NB4 (cell line): ENCODE results near the gene DNAJA1.

Experiments used
- DNase-seq: peaks from one replicate; pipeline ENCODE4 v3.0.0; 2010; ENCODE audit warnings: low read depth
- H3K4me3 ChIP-seq: one replicate; pipeline ENCODE4 v1.5.1; 2011; ENCODE audit warnings: mild to moderate bottlenecking, low read depth, low read length, moderate library complexity
- MYC ChIP-seq: IDR thresholded peaks from 2 replicates; pipeline ENCODE4 v1.6.1; 2011; ENCODE audit warnings: low read depth, low read length
- POLR2A ChIP-seq: IDR thresholded peaks from 2 replicates; pipeline ENCODE4 v1.6.1; 2011; ENCODE audit warnings: mild to moderate bottlenecking; ENCODE audit not compliant: insufficient read length; ENCODE audit errors: extremely low read depth
- TF ChIP-seq, protein P1 (sequence below): IDR thresholded peaks from 2 replicates; pipeline ENCODE4 v1.6.1; 2011; ENCODE audit warnings: low read depth, low read length
- TF ChIP-seq, protein P2 (sequence below): IDR thresholded peaks from one replicate; pipeline ENCODE4 v1.5.1; 2012; ENCODE audit warnings: low read depth, low read length

The DNAJA1 gene

DNA sequence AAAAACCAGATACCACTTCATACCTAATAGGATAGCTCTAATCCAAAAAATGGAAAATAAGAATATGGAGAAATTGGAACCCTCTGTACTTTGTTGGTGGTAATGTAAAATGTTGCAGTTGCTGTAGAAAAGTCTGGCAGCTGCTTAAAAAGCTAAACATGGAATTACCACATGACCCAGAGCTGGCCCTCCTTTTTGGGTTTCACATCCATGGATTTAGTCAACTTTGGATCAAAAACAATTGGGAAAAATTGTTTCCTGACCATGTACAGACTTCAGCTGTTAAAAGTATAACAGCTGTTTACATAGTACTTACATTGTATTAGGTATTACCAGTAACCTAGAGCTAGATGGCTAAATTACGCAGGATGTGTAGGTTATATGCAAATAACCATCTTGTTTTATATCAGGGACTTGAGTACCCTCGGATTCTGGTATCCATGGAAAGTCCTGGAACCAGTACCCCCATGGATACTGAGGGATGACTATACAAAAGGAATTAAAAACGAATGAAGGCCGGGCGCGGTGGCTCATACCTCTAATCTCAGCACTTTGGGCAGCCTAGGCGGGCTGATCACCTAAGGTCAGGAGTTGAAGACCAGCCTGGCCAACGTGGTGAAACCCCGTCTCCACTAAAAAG lies 15.8 kb downstream of the DNAJA1 start:
- TF ChIP-seq MYC (no peak), POLR2A (no peak)
- TF ChIP-seq, protein P1, sequence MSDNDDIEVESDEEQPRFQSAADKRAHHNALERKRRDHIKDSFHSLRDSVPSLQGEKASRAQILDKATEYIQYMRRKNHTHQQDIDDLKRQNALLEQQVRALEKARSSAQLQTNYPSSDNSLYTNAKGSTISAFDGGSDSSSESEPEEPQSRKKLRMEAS = no peak
- TF ChIP-seq, protein P2, sequence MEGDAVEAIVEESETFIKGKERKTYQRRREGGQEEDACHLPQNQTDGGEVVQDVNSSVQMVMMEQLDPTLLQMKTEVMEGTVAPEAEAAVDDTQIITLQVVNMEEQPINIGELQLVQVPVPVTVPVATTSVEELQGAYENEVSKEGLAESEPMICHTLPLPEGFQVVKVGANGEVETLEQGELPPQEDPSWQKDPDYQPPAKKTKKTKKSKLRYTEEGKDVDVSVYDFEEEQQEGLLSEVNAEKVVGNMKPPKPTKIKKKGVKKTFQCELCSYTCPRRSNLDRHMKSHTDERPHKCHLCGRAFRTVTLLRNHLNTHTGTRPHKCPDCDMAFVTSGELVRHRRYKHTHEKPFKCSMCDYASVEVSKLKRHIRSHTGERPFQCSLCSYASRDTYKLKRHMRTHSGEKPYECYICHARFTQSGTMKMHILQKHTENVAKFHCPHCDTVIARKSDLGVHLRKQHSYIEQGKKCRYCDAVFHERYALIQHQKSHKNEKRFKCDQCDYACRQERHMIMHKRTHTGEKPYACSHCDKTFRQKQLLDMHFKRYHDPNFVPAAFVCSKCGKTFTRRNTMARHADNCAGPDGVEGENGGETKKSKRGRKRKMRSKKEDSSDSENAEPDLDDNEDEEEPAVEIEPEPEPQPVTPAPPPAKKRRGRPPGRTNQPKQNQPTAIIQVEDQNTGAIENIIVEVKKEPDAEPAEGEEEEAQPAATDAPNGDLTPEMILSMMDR = no peak
- H3K4me3 ChIP-seq = no peak overlapping the region
- no peak for DNase-seq

DNA sequence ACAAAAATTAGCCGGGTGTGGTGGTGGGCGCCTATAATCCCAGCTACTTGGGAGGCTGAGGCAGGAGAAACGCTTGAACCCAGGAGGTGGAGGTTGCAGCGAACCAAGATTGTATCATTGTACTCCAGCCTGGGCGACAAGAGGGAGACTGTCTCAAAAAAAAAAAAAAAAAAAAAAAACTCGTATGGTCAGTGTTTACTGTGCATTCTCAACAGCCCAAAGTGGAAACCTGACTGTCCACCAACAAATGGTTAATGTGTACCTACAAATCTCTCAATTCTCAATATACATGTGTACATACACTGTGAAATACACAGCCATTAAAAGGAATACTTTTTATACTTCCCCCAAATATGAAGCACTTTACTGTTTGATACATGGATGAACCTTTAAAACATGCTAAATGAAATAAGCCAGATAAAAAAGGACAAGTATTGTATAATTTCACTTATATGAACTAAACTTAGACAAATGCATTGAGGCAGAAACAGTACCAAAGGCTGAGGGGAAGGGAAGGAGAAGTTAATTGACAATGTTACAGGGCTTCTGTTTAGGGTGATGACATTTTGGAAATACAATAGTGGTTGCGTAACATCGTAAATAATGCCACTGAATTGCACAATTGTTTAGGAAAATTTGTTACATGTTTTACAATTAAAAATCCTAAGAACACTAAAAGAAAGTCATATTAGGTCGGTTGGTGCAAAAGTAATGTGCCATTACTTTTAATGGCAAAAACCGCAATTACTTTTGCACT lies 16.5 kb downstream of the DNAJA1 start:
- peak; percentile 78 for DNase-seq
- TF ChIP-seq, protein P1 = no peak
- TF ChIP-seq MYC = no peak
- no peak for TF ChIP-seq POLR2A
- TF ChIP-seq, protein P2 = no peak
- no peak overlapping the region for H3K4me3 ChIP-seq

DNA sequence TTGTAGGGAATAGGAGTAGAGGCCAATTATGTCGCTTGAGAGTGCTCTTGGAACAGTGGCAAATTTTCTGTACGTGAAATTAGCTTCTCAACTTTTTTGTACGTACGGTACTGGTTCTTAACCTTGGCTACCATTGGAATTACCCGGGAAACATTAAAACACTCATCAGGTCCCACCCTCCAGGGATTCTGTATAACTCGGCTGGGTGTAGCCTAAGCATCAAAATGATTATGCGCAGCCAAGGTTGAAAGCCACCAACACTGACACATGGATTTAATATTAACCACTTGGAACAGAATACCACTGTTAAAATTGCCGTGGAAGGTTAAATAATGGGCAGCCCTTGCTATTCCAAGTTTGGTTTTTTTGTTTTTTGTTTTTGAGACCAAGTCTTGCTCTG lies 17.4 kb downstream of the DNAJA1 start:
- DNase-seq = no peak
- no peak overlapping the region for H3K4me3 ChIP-seq
- no peak for TF ChIP-seq POLR2A
- TF ChIP-seq, protein P1 = no peak
- TF ChIP-seq, protein P2 = no peak
- no peak for TF ChIP-seq MYC

DNA sequence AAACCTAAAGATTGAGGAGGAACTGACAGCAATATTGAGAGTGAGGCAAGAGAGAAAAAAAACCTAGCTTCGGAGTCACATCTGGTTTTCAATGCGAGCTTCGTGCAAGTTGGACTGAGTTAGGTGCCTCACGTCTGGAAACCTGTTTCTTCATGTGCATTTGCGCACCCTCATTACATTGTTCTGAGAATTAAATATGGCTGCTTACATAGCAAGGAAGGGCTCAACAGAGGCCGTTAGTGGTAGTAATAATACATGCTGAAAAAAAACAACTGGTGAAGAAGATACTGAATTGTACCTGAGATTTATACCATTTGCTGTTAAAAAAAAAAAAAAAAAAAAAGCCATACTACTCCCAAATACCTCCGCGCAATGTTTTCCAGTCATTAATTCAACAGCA lies 18.6 kb downstream of the DNAJA1 start:
- DNase-seq = no peak
- H3K4me3 ChIP-seq = peak overlapping the region; percentile 46

DNA sequence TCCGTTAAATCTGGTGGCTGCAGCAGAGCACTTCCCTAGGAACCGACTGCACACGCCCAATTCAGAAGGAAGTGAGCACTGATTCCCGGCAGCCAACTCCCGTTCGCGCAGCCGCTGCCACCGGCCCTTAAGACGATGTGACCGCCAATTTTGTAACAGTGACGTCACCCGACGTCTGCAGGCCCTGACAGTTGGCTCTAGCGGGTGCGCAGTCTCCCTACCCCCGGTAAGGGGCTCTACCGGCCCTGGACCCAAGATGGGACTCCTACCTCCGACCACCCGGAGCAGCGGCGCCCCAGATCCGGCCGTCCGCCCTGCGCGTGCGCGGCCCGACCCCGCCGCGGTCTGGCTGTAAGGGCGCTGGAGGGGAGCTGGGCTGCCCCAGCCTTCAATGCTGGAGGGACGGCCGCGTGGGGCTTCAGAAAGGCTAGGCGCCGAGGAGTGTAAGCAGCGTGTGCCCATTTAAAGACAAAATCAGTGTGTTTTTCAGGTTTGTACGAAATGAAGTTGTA lies 19.1 kb downstream of the DNAJA1 start:
- TF ChIP-seq, protein P2 = no peak
- TF ChIP-seq, protein P1 = peak; percentile 69; the same call in 1 of the 2 replicates
- TF ChIP-seq POLR2A (peak; percentile 44), MYC (peak; percentile 79)
- peak; percentile 99 for DNase-seq
- H3K4me3 ChIP-seq = peak overlapping the region; percentile 46

More for the DNA sequence above, 18.6 kb downstream of the DNAJA1 start:
- TF ChIP-seq, protein P2 = no peak
- TF ChIP-seq MYC = no peak
- no peak for TF ChIP-seq POLR2A
- TF ChIP-seq, protein P1 = no peak
